Prostate gland (tissue), 2 donors: ENCODE measurements around the gene SLC37A1.
"Not testable (repeated sequence)": the region's sequence is repeated elsewhere in the genome, so short reads cannot be mapped to it uniquely, and the experiment has no call there.

ENCODE experiments used
- CTCF ChIP-seq, 4 experiments: fragments of 200-600 bp in 2 of 4; fragments of 450-650 bp in 2 of 4; sonication (generic) in 2 of 4; IDR thresholded peaks; 1 replicate in 3 of 4; 2 replicates in 1 of 4; pipeline ENCODE4 v1.5.1; 2016 to 2019; ENCODE audit warnings: antibody characterized with exemption in 4 of 4, mild to moderate bottlenecking in 2 of 4, moderate library complexity in 2 of 4
- POLR2A ChIP-seq: fragments of 450-650 bp; IDR thresholded peaks from one replicate; pipeline ENCODE4 v1.6.1; 2016; ENCODE audit warnings: antibody characterized with exemption, mild to moderate bottlenecking
- POLR2AphosphoS5 ChIP-seq: sonication (generic); formaldehyde crosslinking; IDR thresholded peaks from one replicate; pipeline ENCODE4 v1.6.1; 2017; ENCODE audit warnings: antibody characterized with exemption

- not testable (repeated sequence) for TF ChIP-seq POLR2AphosphoS5; CTCF (IDR thresholded peaks at IDR 0.05); POLR2A
Measured at GRCh38 chr21:42469726-42470125, 43.9 kb upstream of the SLC37A1 start.
